IMR-90 (cell line): ENCODE data around the gene GALNT7.

Experiments used
- BHLHE40 ChIP-seq: fragments of 150-350 bp; IDR thresholded peaks from 2 replicates; pipeline ENCODE4 v1.6.1; 2016; ENCODE audit warnings: mild to moderate bottlenecking, low read depth, low read length
- CEBPB ChIP-seq: IDR thresholded peaks from 2 replicates; pipeline ENCODE4 v1.6.1; 2012; ENCODE audit warnings: low read depth, low read length, improper control_type of control experiment
- CHD1 ChIP-seq: IDR thresholded peaks from 2 replicates; pipeline ENCODE4 v1.6.1; 2012; ENCODE audit warnings: low read depth, low read length, improper control_type of control experiment
- CTCF ChIP-seq: conservative IDR thresholded peaks from 2 replicates; pipeline ENCODE4 v1.5.1; 2012; ENCODE audit warnings: mild to moderate bottlenecking, low read depth, low read length, improper control_type of control experiment
- FOS ChIP-seq: fragments of 150-350 bp; IDR thresholded peaks from 2 replicates; pipeline ENCODE4 v1.6.1; 2016; ENCODE audit warnings: low read depth, low read length
- MAZ ChIP-seq: IDR thresholded peaks from 2 replicates; pipeline ENCODE4 v1.6.1; 2012; ENCODE audit warnings: low read depth, mild to moderate bottlenecking, low read length, improper control_type of control experiment, moderate library complexity, borderline replicate concordance
- MXI1 ChIP-seq: IDR thresholded peaks from 2 replicates; pipeline ENCODE4 v1.6.1; 2012; ENCODE audit warnings: low read depth, mild to moderate bottlenecking, low read length, moderate library complexity, borderline replicate concordance
- NFE2L2 ChIP-seq: fragments of 150-350 bp; IDR thresholded peaks from 2 replicates; pipeline ENCODE4 v1.6.1; 2016; ENCODE audit warnings: low read depth, mild to moderate bottlenecking, low read length
- POLR2A ChIP-seq: IDR thresholded peaks from 2 replicates; pipeline ENCODE4 v1.6.1; 2012; ENCODE audit warnings: mild to moderate bottlenecking, low read depth, low read length
- RAD21 ChIP-seq: IDR thresholded peaks from 2 replicates; pipeline ENCODE4 v1.6.1; 2012; ENCODE audit warnings: low read length, improper control_type of control experiment
- RCOR1 ChIP-seq: IDR thresholded peaks from 2 replicates; pipeline ENCODE4 v1.6.1; 2012; ENCODE audit warnings: mild to moderate bottlenecking, low read length, improper control_type of control experiment; ENCODE audit not compliant: insufficient replicate concordance
- RFX5 ChIP-seq: IDR thresholded peaks from 2 replicates; pipeline ENCODE4 v1.8.0; 2012; ENCODE audit warnings: low read depth, mild to moderate bottlenecking, low read length, moderate library complexity
- TF ChIP-seq, protein P1 (sequence below): fragments of 150-350 bp; IDR thresholded peaks from 2 replicates; pipeline ENCODE4 v1.6.1; 2017; ENCODE audit warnings: mild to moderate bottlenecking, antibody characterized with exemption, low read length, low read depth

DNA sequence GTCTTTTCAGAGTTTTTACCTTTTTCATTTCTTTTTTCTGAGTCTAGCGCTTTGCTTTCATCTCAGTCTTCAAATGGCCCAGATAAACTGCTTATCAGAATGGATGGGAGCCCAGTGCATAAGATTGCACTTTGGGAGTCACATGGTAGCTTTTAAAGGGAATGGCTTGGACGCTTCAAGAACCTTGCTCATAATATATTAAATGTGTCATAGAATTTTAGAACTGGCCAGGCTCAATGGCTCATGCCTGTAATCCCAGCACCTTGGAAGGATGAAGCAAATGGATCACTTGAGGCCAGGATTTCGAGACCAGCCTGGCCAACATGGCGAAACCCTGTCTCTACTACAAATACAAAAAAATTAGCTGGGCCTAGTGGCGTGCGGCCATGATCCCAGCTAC, 97.1 kb downstream of the GALNT7 start:
- TF ChIP-seq POLR2A (no peak), CTCF (no peak), RFX5 (no peak), RCOR1 (no peak), CEBPB (no peak), NFE2L2 (no peak), RAD21 (no peak), BHLHE40 (no peak), MXI1 (no peak), FOS (no peak), MAZ (no peak), CHD1 (no peak)
- TF ChIP-seq, protein P1, sequence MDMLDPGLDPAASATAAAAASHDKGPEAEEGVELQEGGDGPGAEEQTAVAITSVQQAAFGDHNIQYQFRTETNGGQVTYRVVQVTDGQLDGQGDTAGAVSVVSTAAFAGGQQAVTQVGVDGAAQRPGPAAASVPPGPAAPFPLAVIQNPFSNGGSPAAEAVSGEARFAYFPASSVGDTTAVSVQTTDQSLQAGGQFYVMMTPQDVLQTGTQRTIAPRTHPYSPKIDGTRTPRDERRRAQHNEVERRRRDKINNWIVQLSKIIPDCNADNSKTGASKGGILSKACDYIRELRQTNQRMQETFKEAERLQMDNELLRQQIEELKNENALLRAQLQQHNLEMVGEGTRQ: no peak
